ENCODE measurements around the gene APBA1.

APBA1 gene

GRCh38 chr9:69472101-69472620, 200.0 kb downstream of the APBA1 start:
- no peak for DNase-seq (ENCODE audit: low read depth)

GRCh38 chr9:69471433-69471832, 200.7 kb downstream of the APBA1 start:
- no peak for DNase-seq (ENCODE audit: low read depth)

DNA sequence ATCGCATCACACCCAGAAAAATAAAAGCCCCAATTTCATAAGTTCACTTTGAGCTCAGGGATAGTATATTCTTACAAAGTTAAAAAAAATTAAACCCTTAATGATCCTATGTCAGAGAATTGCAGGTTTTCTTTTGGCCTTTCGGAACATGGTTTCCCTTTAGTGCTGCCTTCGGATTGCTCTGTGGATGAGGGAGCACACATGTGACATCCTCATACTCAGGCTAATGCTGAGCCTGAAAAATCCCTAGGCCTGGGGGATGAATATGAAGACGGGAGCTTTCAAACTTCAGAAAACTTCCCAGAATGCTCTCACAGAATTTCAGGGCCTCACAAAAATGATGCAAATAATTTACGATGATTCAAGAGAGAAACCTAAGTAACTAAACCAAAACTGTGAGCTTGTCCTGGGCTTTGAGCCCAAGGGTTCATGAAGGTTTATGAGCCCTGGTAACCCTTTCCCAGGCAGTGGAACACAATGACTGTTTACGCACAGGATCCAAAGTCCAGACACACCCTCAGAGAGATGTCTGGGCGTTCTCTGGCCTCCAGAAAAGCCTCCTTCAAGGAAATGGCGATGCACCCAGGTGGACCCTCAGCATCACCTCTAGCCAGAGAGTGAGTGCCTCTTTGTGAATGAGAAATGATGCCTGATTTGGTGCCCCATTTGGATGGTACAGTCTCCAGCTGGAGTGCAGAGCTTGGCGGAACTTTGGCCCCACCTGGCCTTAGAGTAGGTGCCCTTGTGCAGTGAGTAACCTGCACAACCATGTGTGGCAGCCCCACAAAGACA, 201.8 kb downstream of the APBA1 start:
- no peak for DNase-seq (ENCODE audit: low read depth)

- no peak for DNase-seq (ENCODE audit: low read depth)
Observed at GRCh38 chr9:69469136-69469535, 203.0 kb downstream of the APBA1 start.

DNA sequence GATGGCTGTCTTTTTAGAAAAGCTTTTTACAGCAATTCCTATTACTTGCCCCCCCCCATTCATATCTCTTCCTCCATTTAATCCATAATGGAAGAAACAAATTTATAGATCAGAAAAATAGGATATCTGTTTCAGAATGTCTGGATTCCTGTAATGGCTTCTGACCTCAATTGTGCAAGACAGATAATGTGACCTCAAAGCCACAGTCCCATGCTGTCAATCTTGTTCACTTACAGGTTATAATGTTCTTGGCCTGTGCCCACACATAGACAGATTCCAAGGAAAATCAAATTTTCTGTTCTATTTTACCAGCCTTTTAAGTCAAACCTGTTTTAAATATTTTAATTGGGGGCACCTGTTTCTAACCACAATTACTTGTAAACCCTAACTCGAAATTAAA, 203.8 kb downstream of the APBA1 start:
- no peak for DNase-seq (ENCODE audit: low read depth)

DNA sequence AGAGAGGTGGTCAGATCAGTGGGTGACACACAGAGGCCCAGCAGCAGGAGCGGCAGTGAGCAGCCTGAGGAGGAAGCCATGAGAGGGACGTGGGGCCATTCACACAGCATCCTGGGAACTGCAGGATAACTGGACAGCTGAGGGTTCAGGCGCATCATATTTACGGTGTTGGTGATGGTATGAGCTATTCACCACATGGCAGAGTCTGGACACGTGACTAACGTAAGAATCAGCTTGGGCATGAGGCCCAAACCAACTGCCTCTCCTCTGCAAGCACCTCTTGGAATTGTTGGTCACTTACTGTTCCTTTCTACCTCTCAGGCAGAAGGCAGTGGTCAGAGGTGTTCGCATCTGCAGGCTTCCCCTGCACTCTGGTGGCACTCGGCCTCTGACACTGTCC, 206.0 kb downstream of the APBA1 start:
- DNase-seq (ENCODE audit: low read depth) = no peak

GRCh38 chr9:69465473-69465872, 206.7 kb downstream of the APBA1 start:
- DNase-seq (ENCODE audit: low read depth) = no peak

GRCh38 chr9:69463497-69464068, 208.6 kb downstream of the APBA1 start:
- no peak for DNase-seq (ENCODE audit: low read depth)

- DNase-seq (ENCODE audit: low read depth) = no peak
Observed at GRCh38 chr9:69462394-69462793, 209.8 kb downstream of the APBA1 start.

DNA sequence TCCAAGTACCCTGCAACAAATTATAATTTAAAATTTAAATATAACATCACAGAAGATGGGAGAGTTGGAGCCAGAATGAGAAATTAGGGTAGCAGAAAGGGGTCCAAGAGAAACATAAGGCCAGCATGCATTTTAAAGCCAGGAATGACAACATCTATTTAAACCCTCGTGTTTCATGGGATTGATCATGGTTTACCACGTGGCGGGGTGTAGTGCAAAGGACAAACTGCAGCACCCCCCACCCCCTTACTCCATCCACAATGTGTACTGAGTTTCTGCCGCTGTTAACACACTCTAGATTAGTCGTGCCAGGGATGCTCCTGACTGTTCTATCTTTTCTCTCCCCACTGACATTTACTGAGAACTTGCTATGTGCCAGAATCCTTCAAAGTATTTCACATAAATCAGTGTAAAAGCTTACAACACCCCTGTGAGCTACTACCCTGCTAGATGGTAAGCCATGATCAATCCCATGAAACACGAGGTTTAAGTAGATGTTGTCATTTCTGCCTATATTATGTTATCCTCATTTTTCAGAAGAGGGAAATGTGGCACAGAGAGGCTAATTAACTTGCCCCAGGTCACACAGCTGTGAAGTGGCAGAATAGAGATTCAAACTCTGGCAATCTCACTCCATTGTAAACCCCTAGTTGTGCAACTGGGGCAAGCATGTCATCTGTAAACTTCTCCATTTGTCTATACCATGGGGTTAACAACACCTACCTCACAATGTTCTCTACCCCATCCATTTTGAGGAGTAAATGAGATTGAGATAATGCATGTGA, 210.9 kb downstream of the APBA1 start:
- no peak for DNase-seq (ENCODE audit: low read depth)

GRCh38 chr9:69460012-69460411, 212.2 kb downstream of the APBA1 start:
- DNase-seq (ENCODE audit: low read depth) = no peak

GRCh38 chr9:69458176-69458575, 214.0 kb downstream of the APBA1 start:
- no peak for DNase-seq (ENCODE audit: low read depth)

DNA sequence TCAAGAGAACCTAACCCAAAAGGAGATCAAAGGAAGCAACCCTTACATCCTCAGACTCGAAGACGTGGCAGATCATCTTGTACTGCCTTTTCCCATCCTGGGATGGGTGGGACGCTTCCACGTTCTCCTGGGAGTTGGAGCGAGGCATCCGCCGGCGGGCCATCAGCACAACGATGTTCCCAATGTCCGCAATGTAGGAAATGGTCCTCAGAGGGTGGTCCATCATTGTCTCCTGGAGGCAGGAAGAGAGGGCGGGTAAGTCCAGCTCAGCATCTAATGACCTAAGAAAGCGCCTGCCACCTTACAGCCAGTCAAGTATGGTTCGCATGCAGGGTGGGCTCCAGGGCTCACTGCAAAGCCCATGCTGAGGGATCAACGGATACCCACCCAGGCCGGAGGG, 216.0 kb downstream of the APBA1 start:
- no peak for DNase-seq (ENCODE audit: low read depth)

DNA sequence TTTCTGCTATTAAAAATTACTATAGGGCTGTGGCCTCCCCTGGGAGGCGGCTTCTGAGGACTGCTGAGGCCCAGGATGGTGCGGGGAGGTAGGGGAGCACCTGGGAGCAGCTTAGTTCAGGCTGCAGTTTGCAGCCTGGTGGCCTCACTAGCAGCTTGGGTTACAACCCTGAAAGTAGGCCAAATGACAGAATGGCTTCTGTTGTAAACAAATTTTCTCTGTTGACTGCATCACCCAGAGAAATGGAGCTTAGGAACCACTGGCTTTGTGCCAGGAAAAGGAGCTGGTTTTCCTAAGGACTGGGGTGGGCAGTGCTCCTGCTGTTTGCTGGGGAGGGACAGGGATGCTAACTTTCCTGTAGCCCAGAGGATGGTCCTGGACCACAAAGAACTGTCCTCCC, 216.9 kb downstream of the APBA1 start:
- DNase-seq (ENCODE audit: low read depth) = no peak

GRCh38 chr9:69454321-69454720, 217.8 kb downstream of the APBA1 start:
- DNase-seq (ENCODE audit: low read depth) = no peak

DNA sequence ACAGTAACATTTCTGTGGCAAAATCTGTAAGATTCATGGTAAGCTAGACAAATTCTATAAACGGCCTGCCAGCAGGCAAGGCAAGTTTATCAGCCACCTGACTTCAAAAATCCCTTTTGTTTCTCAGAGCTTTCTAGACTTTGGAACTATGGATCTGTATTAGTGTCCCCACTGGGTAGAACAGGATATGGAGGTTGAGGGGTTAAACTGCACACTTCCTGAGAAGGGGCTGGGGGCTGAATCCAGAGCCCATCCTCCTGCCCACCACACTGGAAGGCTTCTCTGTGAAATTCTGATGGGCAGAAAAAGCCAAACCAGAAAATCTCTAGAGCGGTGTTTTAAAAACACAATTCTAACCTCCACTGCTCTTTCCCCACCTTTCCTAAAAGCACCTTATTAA, 218.4 kb downstream of the APBA1 start:
- no peak for DNase-seq (ENCODE audit: low read depth)

GRCh38 chr9:69452110-69452782, 219.9 kb downstream of the APBA1 start:
- no peak for DNase-seq (ENCODE audit: low read depth)

GRCh38 chr9:69446496-69446895, 225.7 kb downstream of the APBA1 start:
- no peak for DNase-seq (ENCODE audit: low read depth)

GRCh38 chr9:69445251-69445650, 226.9 kb downstream of the APBA1 start:
- no peak for DNase-seq (ENCODE audit: low read depth)

DNA sequence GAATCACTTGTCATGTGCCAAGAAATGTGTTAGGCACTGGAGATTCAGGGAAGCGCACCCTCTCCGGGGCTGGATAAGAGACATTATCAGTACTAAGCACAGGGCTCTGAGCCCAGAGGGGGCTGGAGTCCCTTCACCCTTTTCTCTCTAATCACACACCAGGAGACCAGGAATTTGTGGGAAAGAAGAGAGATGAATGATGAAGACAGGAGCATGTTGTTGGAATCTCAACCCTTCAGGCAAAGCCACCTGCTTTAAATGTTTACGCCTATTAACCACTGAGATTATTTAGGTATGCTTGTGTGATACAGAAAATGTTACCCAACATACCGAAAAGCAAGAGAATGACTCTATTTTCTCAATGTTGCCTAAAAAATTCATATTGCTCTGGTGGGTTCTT, 227.4 kb downstream of the APBA1 start:
- no peak for DNase-seq (ENCODE audit: low read depth)

- DNase-seq (ENCODE audit: low read depth) = no peak
Observed at GRCh38 chr9:69444021-69444420, 228.2 kb downstream of the APBA1 start.

GRCh38 chr9:69443178-69443577, 229.0 kb downstream of the APBA1 start:
- DNase-seq (ENCODE audit: low read depth) = no peak
